Skeletal muscle satellite cell (primary cell): ENCODE measurements around the gene TDRD9.

ENCODE experiments used
- H3K27me3 ChIP-seq: 2 replicates; pipeline ENCODE4 v1.7.0; 2013; ENCODE audit warnings: low read length; ENCODE audit not compliant: control insufficient read depth, insufficient read depth
- H3K36me3 ChIP-seq: 2 replicates; pipeline ENCODE4 v1.7.0; 2013; ENCODE audit warnings: mild to moderate bottlenecking, control low read depth, low read length; ENCODE audit not compliant: insufficient read depth
- H3K4me1 ChIP-seq: 2 replicates; pipeline ENCODE4 v1.7.0; 2013; ENCODE audit warnings: low read length; ENCODE audit not compliant: control insufficient read depth, insufficient read depth
- H3K4me2 ChIP-seq: 2 replicates; pipeline ENCODE4 v1.7.0; 2013; ENCODE audit warnings: mild to moderate bottlenecking, low read length
- H3K4me3 ChIP-seq: 2 replicates; pipeline ENCODE4 v1.7.0; 2013; ENCODE audit warnings: low read length
- H3K9ac ChIP-seq: 2 replicates; pipeline ENCODE4 v1.7.0; 2013; ENCODE audit warnings: mild to moderate bottlenecking, low read depth, low read length, moderate library complexity
- H3K9me3 ChIP-seq: replicated peaks from 2 replicates; pipeline ENCODE4 v1.7.0; 2013; ENCODE audit warnings: mild to moderate bottlenecking, control low read depth, low read length

TDRD9 gene

DNA sequence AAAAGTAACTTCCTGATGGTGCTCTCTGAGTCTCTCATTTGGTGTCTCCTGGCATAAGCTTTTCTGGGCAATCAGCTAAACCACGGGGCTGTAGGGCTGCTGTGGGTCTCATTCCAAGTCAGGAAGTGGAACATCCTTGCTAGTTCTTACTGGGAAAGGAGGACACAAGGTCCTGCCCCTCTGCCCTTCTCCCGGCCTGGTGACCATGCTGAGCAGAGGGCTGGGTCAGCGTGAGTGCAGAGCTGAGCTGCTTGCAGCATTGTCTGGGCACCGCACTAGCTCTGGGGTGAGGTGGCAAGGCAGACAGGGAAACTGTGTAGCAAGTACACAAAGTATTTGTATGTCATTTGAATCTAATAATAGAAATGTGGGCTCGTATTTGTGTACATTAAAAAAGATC lies 112.3 kb downstream of the TDRD9 start:
- Histone ChIP-seq H3K4me3 (no peak overlapping the region), H3K27me3 (peaks cover 47% of the 10 kb centered on the region), H3K4me2 (no peak overlapping the region), H3K9me3 (no peaks in the 10 kb centered on the region), H3K9ac (no peak overlapping the region), H3K36me3 (no peaks in the 10 kb centered on the region), H3K4me1 (peaks cover 6% of the 10 kb centered on the region)

- peaks cover 6% of the 10 kb centered on the region for H3K4me1 ChIP-seq
- no peak overlapping the region for H3K4me2 ChIP-seq
- H3K4me3 ChIP-seq: no peak overlapping the region
- H3K9ac ChIP-seq: no peak overlapping the region
- H3K9me3 ChIP-seq: no peaks in the 10 kb centered on the region
- H3K36me3 ChIP-seq: no peaks in the 10 kb centered on the region
- H3K27me3 ChIP-seq: peaks cover 42% of the 10 kb centered on the region
Measured at GRCh38 chr14:104041430-104042104, 113.3 kb downstream of the TDRD9 start.

DNA sequence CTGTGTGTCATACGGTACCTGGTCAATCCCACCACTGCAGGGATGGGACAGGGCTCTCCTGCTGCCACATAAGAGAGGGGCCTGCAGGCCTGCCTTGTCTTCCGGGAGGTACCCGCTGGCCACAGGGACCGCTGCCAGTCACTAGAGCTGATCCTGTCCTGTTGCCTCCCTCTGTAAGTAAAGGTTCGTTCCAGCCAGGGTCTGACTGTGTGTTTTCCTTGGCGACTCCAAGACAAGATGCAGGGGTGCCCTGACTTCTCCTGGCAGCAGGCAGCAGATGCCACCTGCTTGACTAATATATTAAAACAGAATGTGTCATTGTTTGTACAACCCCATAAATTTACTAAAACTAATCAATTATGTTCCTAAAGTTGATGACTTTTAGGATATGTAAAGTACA lies 115.8 kb downstream of the TDRD9 start:
- Histone ChIP-seq H3K4me2 (no peak overlapping the region), H3K4me3 (no peak overlapping the region), H3K9me3 (no peaks in the 10 kb centered on the region), H3K4me1 (peaks cover 19% of the 10 kb centered on the region), H3K36me3 (no peaks in the 10 kb centered on the region), H3K9ac (no peak overlapping the region), H3K27me3 (peaks cover 27% of the 10 kb centered on the region)

- Histone ChIP-seq H3K4me3 (no peak overlapping the region), H3K4me1 (peaks cover 35% of the 10 kb centered on the region), H3K36me3 (no peaks in the 10 kb centered on the region), H3K27me3 (peaks cover 2% of the 10 kb centered on the region), H3K9ac (no peak overlapping the region), H3K9me3 (no peaks in the 10 kb centered on the region), H3K4me2 (no peak overlapping the region)
Measured at GRCh38 chr14:104047761-104048160, 119.5 kb downstream of the TDRD9 start.

- no peak overlapping the region for H3K4me3 ChIP-seq
- no peaks in the 10 kb centered on the region for H3K36me3 ChIP-seq
- H3K4me2 ChIP-seq: peak overlapping the region; percentile 52
- peaks cover 4% of the 10 kb centered on the region for H3K27me3 ChIP-seq
- peaks cover 33% of the 10 kb centered on the region for H3K4me1 ChIP-seq
- H3K9ac ChIP-seq: peak overlapping the region; percentile 61
- H3K9me3 ChIP-seq: no peaks in the 10 kb centered on the region
Measured at GRCh38 chr14:104048758-104049507, 120.7 kb downstream of the TDRD9 start.

DNA sequence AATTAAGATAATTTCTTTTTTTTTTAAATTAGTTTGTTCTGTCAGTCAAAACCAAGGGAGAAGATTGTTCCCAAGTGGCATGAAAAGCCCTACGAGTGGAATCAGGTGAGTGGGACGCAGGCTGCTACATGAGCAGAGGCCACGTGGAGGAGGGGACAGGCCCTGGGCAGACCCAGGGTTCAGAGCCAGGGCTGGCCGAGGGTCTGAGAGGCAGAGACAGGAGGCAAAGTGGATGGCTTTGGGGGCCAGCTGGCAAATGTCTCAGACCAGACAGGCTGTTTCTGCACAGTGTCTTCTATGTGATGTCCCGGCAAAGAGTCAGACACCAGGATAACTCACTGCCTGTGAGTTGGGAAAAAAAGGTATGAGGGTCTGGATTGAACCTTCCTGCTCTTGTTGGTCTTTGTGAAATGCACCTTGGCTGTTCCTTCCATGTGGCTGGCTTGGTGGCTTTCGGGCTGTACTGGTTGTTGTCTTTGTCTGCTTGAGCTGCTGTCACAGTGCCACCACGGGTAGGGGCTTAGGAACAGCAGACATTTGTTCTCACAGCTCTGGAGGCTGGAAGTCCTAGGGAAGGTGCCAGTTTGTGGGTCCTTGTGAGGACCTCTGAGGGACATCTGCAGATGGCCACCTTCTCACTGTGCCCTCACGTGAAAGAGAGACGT lies 121.5 kb downstream of the TDRD9 start:
- Histone ChIP-seq H3K4me1 (peaks cover 32% of the 10 kb centered on the region), H3K27me3 (peaks cover 4% of the 10 kb centered on the region), H3K4me2 (peak overlapping the region; percentile 41), H3K36me3 (no peaks in the 10 kb centered on the region), H3K9ac (peak overlapping the region; percentile 61), H3K4me3 (no peak overlapping the region), H3K9me3 (no peaks in the 10 kb centered on the region)

GRCh38 chr14:104051092-104051813 lies 123.0 kb downstream of the TDRD9 start:
- no peak overlapping the region for H3K4me2 ChIP-seq
- no peak overlapping the region for H3K9ac ChIP-seq
- H3K9me3 ChIP-seq: no peaks in the 10 kb centered on the region
- H3K4me1 ChIP-seq: peaks cover 32% of the 10 kb centered on the region
- H3K36me3 ChIP-seq: no peaks in the 10 kb centered on the region
- H3K27me3 ChIP-seq: peaks cover 10% of the 10 kb centered on the region
- no peak overlapping the region for H3K4me3 ChIP-seq

- Histone ChIP-seq H3K36me3 (no peaks in the 10 kb centered on the region), H3K4me1 (peaks cover 18% of the 10 kb centered on the region), H3K27me3 (peaks cover 18% of the 10 kb centered on the region), H3K4me3 (no peak overlapping the region), H3K4me2 (no peak overlapping the region), H3K9me3 (no peaks in the 10 kb centered on the region), H3K9ac (no peak overlapping the region)
Measured at GRCh38 chr14:104054222-104054905, 126.1 kb downstream of the TDRD9 start.

GRCh38 chr14:104062281-104062680 lies 134.0 kb downstream of the TDRD9 start:
- H3K36me3 ChIP-seq: no peaks in the 10 kb centered on the region
- no peaks in the 10 kb centered on the region for H3K9me3 ChIP-seq
- H3K27me3 ChIP-seq: peaks cover 3% of the 10 kb centered on the region

DNA sequence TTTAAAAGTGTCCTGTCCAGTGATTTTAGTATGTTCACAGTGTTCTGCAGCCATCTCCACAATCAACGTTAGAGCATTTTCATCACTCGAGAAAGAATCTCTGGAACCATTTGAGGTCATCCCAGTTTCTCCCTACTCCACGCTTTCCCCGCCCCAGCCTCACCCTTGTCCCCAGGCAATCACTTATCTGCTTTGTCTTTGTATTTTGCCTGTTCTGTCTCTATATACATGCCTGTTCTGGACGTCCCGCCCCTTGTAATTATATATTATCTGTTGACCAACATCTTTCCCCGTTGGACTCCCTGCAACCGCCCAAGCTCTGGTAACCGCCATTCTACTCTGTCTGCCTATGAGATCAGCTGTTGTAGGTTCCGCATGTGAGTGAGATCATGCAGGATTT lies 135.7 kb downstream of the TDRD9 start:
- H3K9me3 ChIP-seq: no peaks in the 10 kb centered on the region
- no peak overlapping the region for H3K4me2 ChIP-seq
- no peak overlapping the region for H3K4me3 ChIP-seq
- H3K27me3 ChIP-seq: peaks cover 10% of the 10 kb centered on the region
- no peaks in the 10 kb centered on the region for H3K36me3 ChIP-seq
- no peaks in the 10 kb centered on the region for H3K4me1 ChIP-seq
- H3K9ac ChIP-seq: no peak overlapping the region

More at GRCh38 chr14:104062281-104062680, 134.0 kb downstream of the TDRD9 start:
- H3K4me1 ChIP-seq: no peaks in the 10 kb centered on the region
- no peak overlapping the region for H3K4me2 ChIP-seq
- H3K9ac ChIP-seq: no peak overlapping the region
- H3K4me3 ChIP-seq: no peak overlapping the region

GRCh38 chr14:104066279-104066678 lies 138.0 kb downstream of the TDRD9 start:
- Histone ChIP-seq H3K9me3 (no peaks in the 10 kb centered on the region), H3K4me3 (no peak overlapping the region), H3K4me1 (no peaks in the 10 kb centered on the region), H3K36me3 (no peaks in the 10 kb centered on the region), H3K4me2 (no peak overlapping the region), H3K9ac (no peak overlapping the region), H3K27me3 (peaks cover 21% of the 10 kb centered on the region)
